Mucosa of descending colon (tissue), 3 donors: Measurements from ENCODE around the gene CGA. TPM values are rescaled to one million over a fixed set of nuclear protein-coding genes. Genes with fewer than 3 reads are reported as not detected.
A peak's percentile ranks its signal among the peaks of the same experiment; 100 is the strongest.

Source experiments
- ATAC-seq: fragments of 200-7000 bp; cut with Tn5 transposase; one replicate; pipeline ENCODE4 v1.9.1; 2020; ENCODE audit warnings: mild to moderate bottlenecking, moderate library complexity
- DNase-seq, 3 donors: peaks; one replicate each; pipeline ENCODE4 v3.0.0-alpha.2; 2020
- H3K36me3 ChIP-seq: fragments of 200-600 bp; one replicate; pipeline ENCODE4 v1.8.0; 2021; ENCODE audit warnings: low read depth, mild to moderate bottlenecking
- H3K4me1 ChIP-seq: fragments of 200-600 bp; one replicate; pipeline ENCODE4 v1.8.0; 2021; ENCODE audit warnings: low read depth, mild to moderate bottlenecking
- H3K4me3 ChIP-seq: fragments of 200-600 bp; one replicate; pipeline ENCODE4 v1.8.0; 2021; ENCODE audit warnings: mild to moderate bottlenecking
- H3K9me3 ChIP-seq: fragments of 200-600 bp; one replicate; pipeline ENCODE4 v1.8.0; 2021; ENCODE audit warnings: mild to moderate bottlenecking
- intact Hi-C, 2 donors: fragments of 100-400 bp; cut with DNase I in 1 of 2; cut with micrococcal nuclease in 1 of 2; formaldehyde crosslinking; loops; one replicate each; pipeline versions ENCODE4 v1.11.0 to v1.11.1; 2022; cut with DNase I, micrococcal nuclease
- total RNA-seq, 3 donors: library from RNA; stranded (reverse); fragmentation: NEBNext Ultra II Directional in 2 of 3; extraction: Animal tissue kit (Norgen Biotek cat#: 25700) in 2 of 3; gene quantifications; one replicate each; pipeline versions ENCODE4 v1.2.1 to v1.2.4, GENCODE V29; 2021 to 2023
- TF ChIP-seq, protein P1 (sequence below): fragments of 200-600 bp; IDR thresholded peaks from one replicate; pipeline ENCODE4 v1.8.0; 2022; ENCODE audit warnings: antibody characterized with exemption, mild to moderate bottlenecking
- donor health status: DM: no; HTN: no; CAD: no; lungs with moderate emphysema.
- donor health status: DM: no; HTN: no; CAD: no.
- donor health status: DM: no; HTN: yes; CAD: no.

CGA gene
- total RNA-seq, 3 donors from 2014 or later, result not detected

DNA sequence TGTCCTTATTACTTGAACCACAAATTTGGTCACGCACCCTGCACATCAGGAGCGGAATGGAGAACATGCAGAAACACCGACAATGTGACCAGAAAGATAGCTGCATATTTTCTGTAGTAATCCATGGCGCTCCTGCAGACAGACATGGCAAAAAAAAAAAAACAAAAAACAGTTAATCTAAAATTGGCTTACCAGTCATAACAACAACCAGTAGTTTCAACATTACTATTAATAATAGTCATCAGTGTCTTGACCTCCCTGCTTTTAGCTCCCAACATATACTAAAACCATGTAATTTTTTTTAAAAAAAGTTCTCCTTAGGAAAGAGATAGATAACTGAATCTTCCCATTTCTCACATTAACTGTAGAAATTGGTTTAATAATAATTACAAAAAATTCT is 6.8 kb downstream of the CGA start:
- TF ChIP-seq, protein P1, sequence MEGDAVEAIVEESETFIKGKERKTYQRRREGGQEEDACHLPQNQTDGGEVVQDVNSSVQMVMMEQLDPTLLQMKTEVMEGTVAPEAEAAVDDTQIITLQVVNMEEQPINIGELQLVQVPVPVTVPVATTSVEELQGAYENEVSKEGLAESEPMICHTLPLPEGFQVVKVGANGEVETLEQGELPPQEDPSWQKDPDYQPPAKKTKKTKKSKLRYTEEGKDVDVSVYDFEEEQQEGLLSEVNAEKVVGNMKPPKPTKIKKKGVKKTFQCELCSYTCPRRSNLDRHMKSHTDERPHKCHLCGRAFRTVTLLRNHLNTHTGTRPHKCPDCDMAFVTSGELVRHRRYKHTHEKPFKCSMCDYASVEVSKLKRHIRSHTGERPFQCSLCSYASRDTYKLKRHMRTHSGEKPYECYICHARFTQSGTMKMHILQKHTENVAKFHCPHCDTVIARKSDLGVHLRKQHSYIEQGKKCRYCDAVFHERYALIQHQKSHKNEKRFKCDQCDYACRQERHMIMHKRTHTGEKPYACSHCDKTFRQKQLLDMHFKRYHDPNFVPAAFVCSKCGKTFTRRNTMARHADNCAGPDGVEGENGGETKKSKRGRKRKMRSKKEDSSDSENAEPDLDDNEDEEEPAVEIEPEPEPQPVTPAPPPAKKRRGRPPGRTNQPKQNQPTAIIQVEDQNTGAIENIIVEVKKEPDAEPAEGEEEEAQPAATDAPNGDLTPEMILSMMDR, result no peak
- DNase-seq (no peak), ATAC-seq (no peak)
- H3K4me3 ChIP-seq, result no peak overlapping the region
- no peaks in the 10 kb centered on the region for H3K9me3 ChIP-seq
- no peaks in the 10 kb centered on the region for H3K4me1 ChIP-seq
- no peaks in the 10 kb centered on the region for H3K36me3 ChIP-seq
- intact Hi-C loops, result no loop called here

DNA sequence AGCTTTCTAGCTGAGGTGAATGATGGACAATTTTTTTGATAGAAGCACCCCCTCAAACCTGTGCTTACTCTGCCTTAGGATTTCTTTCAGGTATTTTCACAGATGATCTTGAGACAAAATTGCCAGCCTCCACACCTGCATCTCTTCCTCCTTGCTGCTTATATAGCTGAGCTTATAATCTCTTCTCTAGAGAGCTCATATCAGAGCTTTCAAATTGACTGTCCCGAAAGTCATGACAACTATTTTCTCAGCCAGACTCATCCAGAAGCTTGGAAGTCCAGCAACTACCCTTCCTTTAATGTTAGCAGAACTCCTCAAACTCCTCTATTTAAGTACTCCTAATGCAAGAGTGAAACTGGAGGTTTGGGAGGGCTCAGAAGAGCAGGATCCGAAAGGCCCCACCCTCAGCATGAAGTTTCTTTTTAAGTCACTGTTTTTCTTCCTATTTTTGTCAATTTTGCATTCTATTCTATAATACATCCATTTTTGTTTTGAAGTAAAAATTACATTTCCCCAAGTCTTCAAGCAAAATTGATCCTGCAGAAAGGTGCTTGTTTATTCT is 12.7 kb downstream of the CGA start:
- no peaks in the 10 kb centered on the region for H3K36me3 ChIP-seq
- no peak for ATAC-seq
- no peaks in the 10 kb centered on the region for H3K9me3 ChIP-seq
- H3K4me1 ChIP-seq, result no peaks in the 10 kb centered on the region
- intact Hi-C loops, result no loop called here
- TF ChIP-seq, protein P1, result no peak
- no peak for DNase-seq
- H3K4me3 ChIP-seq, result no peak overlapping the region

DNA sequence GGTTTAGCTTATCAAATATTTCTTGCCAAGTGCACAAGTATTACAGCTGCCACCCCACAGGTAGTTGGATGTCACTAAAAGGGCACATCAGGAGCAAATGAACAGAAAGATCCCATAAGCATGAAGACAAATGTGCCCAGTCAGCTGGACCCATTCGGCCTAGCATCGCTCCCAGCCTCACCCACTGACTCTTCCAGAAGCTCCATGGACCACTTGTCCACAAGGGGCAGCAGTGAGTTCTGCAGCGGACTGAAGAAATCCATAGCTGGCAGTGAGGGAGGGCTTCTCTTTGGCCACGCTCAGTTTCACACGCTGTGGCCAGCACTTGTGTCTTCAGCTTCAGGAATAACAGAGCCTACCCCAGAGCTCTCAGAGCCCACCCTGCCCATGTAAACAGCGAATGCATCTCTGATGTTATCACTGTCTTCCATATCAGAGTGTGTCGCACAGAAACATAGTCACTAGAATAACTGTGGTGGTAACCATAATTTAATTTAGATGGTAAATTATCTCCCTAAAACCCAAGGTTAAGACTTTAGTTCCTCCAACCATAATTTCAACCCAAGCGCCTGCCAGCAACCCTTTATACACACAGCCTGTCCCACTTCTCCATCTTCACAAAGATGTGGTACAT is 15.8 kb downstream of the CGA start:
- no peak overlapping the region for H3K4me3 ChIP-seq
- H3K4me1 ChIP-seq, result peaks cover 3% of the 10 kb centered on the region
- intact Hi-C loops, result no loop called here
- H3K36me3 ChIP-seq, result no peaks in the 10 kb centered on the region
- ATAC-seq, result peak; percentile 81
- peak in 2 of 3 donors; percentile 56 to 81 for DNase-seq
- no peaks in the 10 kb centered on the region for H3K9me3 ChIP-seq
- TF ChIP-seq, protein P1, result peak; percentile 84

DNA sequence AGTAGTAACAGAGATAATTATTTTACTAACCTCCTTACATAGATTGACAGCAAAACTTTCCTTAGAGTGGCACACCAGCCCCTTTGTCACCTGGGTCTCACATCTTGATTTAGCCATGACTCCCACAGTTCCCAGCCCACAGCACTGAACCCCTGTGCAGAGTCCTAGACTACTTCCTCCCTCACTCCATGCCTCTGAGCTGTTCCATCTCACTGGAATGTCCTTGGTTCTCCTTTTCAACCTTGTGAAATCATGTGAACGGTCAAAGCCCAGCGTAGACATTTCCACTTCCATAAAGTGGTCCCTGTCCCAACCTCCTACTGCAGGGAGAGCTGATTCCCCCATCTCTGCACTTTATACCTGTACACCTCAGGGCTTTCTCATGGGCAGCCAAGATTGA is 19.7 kb downstream of the CGA start:
- Histone ChIP-seq H3K36me3 (no peaks in the 10 kb centered on the region), H3K4me1 (peaks cover 16% of the 10 kb centered on the region), H3K9me3 (no peaks in the 10 kb centered on the region), H3K4me3 (no peak overlapping the region)
- TF ChIP-seq, protein P1, result no peak
- DNase-seq (no peak), ATAC-seq (no peak)
- intact Hi-C loops, result no loop called here

DNA sequence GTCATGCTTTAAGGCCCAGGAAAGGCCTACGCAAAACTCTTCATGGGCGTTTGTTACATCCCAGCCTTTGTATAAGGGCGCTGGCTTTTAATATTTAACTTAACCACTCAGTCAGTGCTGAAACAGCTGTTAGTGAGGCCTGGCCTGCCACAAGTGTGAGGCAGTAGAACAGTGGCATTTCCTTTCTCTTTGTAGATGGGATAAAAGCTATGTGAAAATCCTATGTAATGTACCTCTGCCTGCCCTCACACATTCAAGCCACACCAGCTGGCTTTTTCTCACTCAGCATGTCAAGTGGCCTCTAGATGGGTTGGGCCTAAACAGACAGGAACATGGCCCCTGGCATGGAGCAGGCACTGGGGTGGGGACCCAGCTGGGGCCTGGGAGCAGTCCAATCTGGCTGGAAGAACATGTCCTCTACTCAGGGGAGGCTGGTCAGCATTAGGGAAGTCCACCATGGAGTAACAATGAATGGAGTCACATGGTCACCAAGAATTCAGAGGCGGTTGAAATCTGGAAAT is 20.7 kb downstream of the CGA start:
- Histone ChIP-seq H3K4me1 (peaks cover 18% of the 10 kb centered on the region), H3K4me3 (no peak overlapping the region), H3K36me3 (no peaks in the 10 kb centered on the region), H3K9me3 (no peaks in the 10 kb centered on the region)
- intact Hi-C loops, result no loop called here
- ATAC-seq (peak; percentile 74), DNase-seq (peak in 2 of 3 donors; percentile 45 to 47)
- TF ChIP-seq, protein P1, result no peak
